GM12878 (cell line): ENCODE data around the gene SLC39A11. TPM values are rescaled to one million over a fixed set of nuclear protein-coding genes. Genes with fewer than 3 reads are reported as not detected.

ENCODE experiments used
- ATAC-seq: fragments of 200-7000 bp; cut with Tn5 transposase; 3 replicates; pipeline ENCODE4 v1.9.1; 2020; ENCODE audit warnings: mild to moderate bottlenecking, moderate library complexity
- BruUV-seq: library from RNA; stranded (reverse); fragments of 400-500 nt; replicated peaks from 2 replicates; lab custom pipeline; 2021; lab: Mats Ljungman, UMichigan
- CTCF ChIA-PET: fragments of 300-600 bp; sonication (Branson Sonifier 250); formaldehyde crosslinking; extraction: SDS; loops from one replicate; lab custom pipeline; 2021; ENCODE audit warnings: inconsistent platforms; lab: Yijun Ruan, JAX
- POLR2A ChIA-PET: fragments of 350-600 bp; formaldehyde crosslinking; extraction: SDS; loops from one replicate; lab custom pipeline; 2021; ENCODE audit warnings: inconsistent platforms; lab: Charles Lee
- RAD21 ChIA-PET: fragments of 300-600 bp; sonication (Branson Sonifier 250); formaldehyde crosslinking; loops from one replicate; lab custom pipeline; 2023; ENCODE audit warnings: antibody characterized with exemption; ENCODE audit not compliant: unreplicated experiment; lab: Charles Lee
- SMC1A ChIA-PET: fragments of 300-600 bp; sonication (Branson Sonifier 250); formaldehyde crosslinking; loops from one replicate; lab custom pipeline; 2023; ENCODE audit not compliant: unreplicated experiment, uncharacterized antibody; lab: Charles Lee
- DNase-seq: peaks from one replicate; pipeline ENCODE4 v3.0.0-alpha.2; 2011; ENCODE audit warnings: low read depth, low spot score
- FAIRE-seq: peaks from 3 replicates; lab custom pipeline; 2011; peaks lifted over from hg19 to GRCh38; lab: Jason Lieb, UNC
- H2AFZ ChIP-seq: 2 replicates; pipeline ENCODE4 v1.6.0; 2011; ENCODE audit warnings: low read depth, low read length, control low read depth; ENCODE audit not compliant: control insufficient read depth
- H3K27ac ChIP-seq: 2 replicates; pipeline ENCODE4 v1.5.1; 2011; ENCODE audit warnings: control low read depth; ENCODE audit not compliant: control insufficient read depth, insufficient read depth
- H3K27me3 ChIP-seq, 2 experiments: replicated peaks in 1 of 2; 2 replicates each; pipeline versions ENCODE4 v1.6.0 to v1.6.1; 2011; ENCODE audit warnings: low read length in 1 of 2; ENCODE audit not compliant: control insufficient read depth in 2 of 2, insufficient read depth in 2 of 2
- H3K36me3 ChIP-seq, 2 experiments: 2 replicates each; pipeline ENCODE4 v1.5.1; 2011; ENCODE audit warnings: low read length in 1 of 2; ENCODE audit not compliant: control insufficient read depth in 2 of 2, insufficient read depth in 2 of 2
- H3K4me1 ChIP-seq: 2 replicates; pipeline ENCODE4 v1.6.1; 2011; ENCODE audit warnings: mild to moderate bottlenecking, low read length, moderate library complexity, mixed read lengths; ENCODE audit not compliant: control insufficient read depth, insufficient read depth
- H3K4me2 ChIP-seq: 2 replicates; pipeline ENCODE4 v1.6.0; 2011; ENCODE audit warnings: control low read depth; ENCODE audit not compliant: control insufficient read depth, insufficient read depth
- H3K4me3 ChIP-seq: fragments of 200-600 bp; sonication (generic); 2 replicates; pipeline ENCODE4 v1.5.1; 2016
- H3K79me2 ChIP-seq: 2 replicates; pipeline ENCODE4 v1.6.0; 2011; ENCODE audit warnings: low read length; ENCODE audit not compliant: control insufficient read depth, insufficient read depth
- H3K9ac ChIP-seq: 2 replicates; pipeline ENCODE4 v1.8.0; 2011; ENCODE audit warnings: low read length, control low read depth, mixed read lengths; ENCODE audit not compliant: control insufficient read depth, insufficient read depth
- H3K9me3 ChIP-seq: replicated peaks from 3 replicates; pipeline ENCODE4 v1.5.1; 2011; ENCODE audit warnings: mild to moderate bottlenecking, low read length; ENCODE audit not compliant: control insufficient read depth, insufficient read depth
- H4K20me1 ChIP-seq: 2 replicates; pipeline ENCODE4 v1.6.0; 2011; ENCODE audit not compliant: control insufficient read depth, insufficient read depth
- CEBPB ChIP-seq, 2 experiments: fragments of 150-350 bp in 1 of 2; IDR thresholded peaks; 2 replicates each; pipeline ENCODE4 v1.6.1; 2012 to 2014; ENCODE audit warnings: low read depth in 2 of 2, low read length in 2 of 2, borderline replicate concordance in 1 of 2, inconsistent platforms in 1 of 2
- CHD1 ChIP-seq: IDR thresholded peaks from 2 replicates; pipeline ENCODE4 v1.6.1; 2012; ENCODE audit warnings: low read depth, low read length, improper control_type of control experiment
- ETV6 ChIP-seq, 2 experiments: fragments of 450-650 bp in 1 of 2; IDR thresholded peaks in 1 of 2; conservative IDR thresholded peaks in 1 of 2; 2 replicates each; pipeline ENCODE4 v1.6.1; 2014; ENCODE audit warnings: antibody characterized with exemption in 1 of 2, borderline replicate concordance in 1 of 2, low read depth in 1 of 2, mild to moderate bottlenecking in 1 of 2, moderate library complexity in 1 of 2
- HDGF ChIP-seq: fragments of 450-650 bp; IDR thresholded peaks from 2 replicates; pipeline ENCODE4 v1.6.1; 2016; ENCODE audit warnings: antibody characterized with exemption
- MEF2A ChIP-seq: IDR thresholded peaks from 2 replicates; pipeline ENCODE4 v1.6.1; 2011; ENCODE audit warnings: low read depth, mild to moderate bottlenecking, low read length, moderate library complexity; ENCODE audit not compliant: insufficient read depth
- NR2F1 ChIP-seq: fragments of 450-650 bp; conservative IDR thresholded peaks from 2 replicates; pipeline ENCODE4 v1.6.1; 2017; ENCODE audit warnings: mild to moderate bottlenecking
- PAX5 ChIP-seq: IDR thresholded peaks from 2 replicates; pipeline ENCODE4 v1.6.1; 2011; ENCODE audit warnings: low read depth, low read length, borderline replicate concordance
- SMC3 ChIP-seq: IDR thresholded peaks from 2 replicates; pipeline ENCODE4 v1.6.1; 2011; ENCODE audit warnings: low read length, improper control_type of control experiment, borderline replicate concordance
- SPI1 ChIP-seq: IDR thresholded peaks from 2 replicates; pipeline ENCODE4 v1.6.1; 2011; ENCODE audit warnings: low read depth, mild to moderate bottlenecking, low read length, moderate library complexity, borderline replicate concordance; ENCODE audit not compliant: insufficient read depth
- TBL1XR1 ChIP-seq: IDR thresholded peaks from 2 replicates; pipeline ENCODE4 v1.6.1; 2012; ENCODE audit warnings: low read depth, low read length, improper control_type of control experiment
- TCF3 ChIP-seq: IDR thresholded peaks from 2 replicates; pipeline ENCODE4 v1.6.1; 2012; ENCODE audit warnings: low read depth, mild to moderate bottlenecking, low read length, borderline replicate concordance; ENCODE audit not compliant: insufficient read depth
- WRNIP1 ChIP-seq: IDR thresholded peaks from 2 replicates; pipeline ENCODE4 v1.6.1; 2011; ENCODE audit warnings: low read depth, low read length, improper control_type of control experiment, borderline replicate concordance
- ZNF207 ChIP-seq: fragments of 450-650 bp; IDR thresholded peaks from 2 replicates; pipeline ENCODE4 v1.6.1; 2014; ENCODE audit warnings: antibody characterized with exemption, mild to moderate bottlenecking, borderline replicate concordance
- ZZZ3 ChIP-seq: IDR thresholded peaks from 2 replicates; pipeline ENCODE4 v1.6.1; 2011; ENCODE audit warnings: low read depth; ENCODE audit not compliant: control insufficient read depth, insufficient read length
- WGBS: methylation state at CpG from one replicate; pipeline ENCODE4 v1.1.6; 2016; ENCODE audit warnings: low lambda C conversion rate; ENCODE audit not compliant: insufficient replicate concordance, insufficient coverage; ENCODE audit errors: missing lambda C conversion rate; 5-methylcytosine and 5-hydroxymethylcytosine counted together
- in situ Hi-C: fragments of 300-500 bp; cut with MboI; formaldehyde crosslinking; loops from 9 replicates; pipeline ENCODE4 v1.14.3; 2018; ENCODE audit warnings: mixed read lengths
- intact Hi-C: fragments of 100-400 bp; cut with micrococcal nuclease; formaldehyde crosslinking; loops from one replicate; pipeline ENCODE4 v1.14.2; 2022; ENCODE audit not compliant: unreplicated experiment
- polyA plus RNA-seq, 11 experiments: library from polyadenylated mRNA; depleted of rRNA in 4 of 11; unstranded in 6 of 11; stranded (reverse) in 5 of 11; fragments of >200 nt; fragmentation: Nextera tagmentation in 4 of 11; fragmentation: Illumina TruSeq in 1 of 11; extraction: Ambion mirVana in 4 of 11; extraction: Trizol in 1 of 11; gene quantifications; 1 replicate in 1 of 11; 2 replicates in 10 of 11; pipeline versions ENCODE4 v1.2.1 to v1.2.3, GENCODE V29; 2011 to 2016; ENCODE audit warnings: inconsistent platforms in 2 of 11, missing spikeins in 2 of 11, low read depth in 1 of 11
- total RNA-seq, 4 experiments: library from RNA; depleted of rRNA in 3 of 4; stranded (reverse); fragments of >200 nt in 3 of 4; fragmentation: Illumina TruSeq in 1 of 4; extraction: Trizol in 1 of 4; gene quantifications; 2 replicates each; pipeline versions ENCODE4 v1.2.1 to v1.2.3, GENCODE V29; 2013 to 2021
- TF ChIP-seq, protein P1 (sequence below): fragments of 450-650 bp; IDR thresholded peaks from 2 replicates; pipeline ENCODE4 v1.6.1; 2016; ENCODE audit warnings: mild to moderate bottlenecking
- TF ChIP-seq, protein P2 (sequence below): IDR thresholded peaks from 2 replicates; pipeline ENCODE4 v1.6.1; 2012; ENCODE audit warnings: low read depth, low read length, improper control_type of control experiment
- TF ChIP-seq, protein P3 (sequence below): IDR thresholded peaks from 2 replicates; pipeline ENCODE4 v1.6.1; 2011; ENCODE audit warnings: borderline replicate concordance, low read depth, mild to moderate bottlenecking, moderate library complexity, low read length; ENCODE audit not compliant: insufficient read depth, poor library complexity, severe bottlenecking

The SLC39A11 gene
- total and polyA plus RNA-seq, 10 of the 15 experiments (the other 5 are each of a cell fraction or from before 2014, with no cell fraction given): 8.6 to 23.8 (median 14.0) TPM

DNA sequence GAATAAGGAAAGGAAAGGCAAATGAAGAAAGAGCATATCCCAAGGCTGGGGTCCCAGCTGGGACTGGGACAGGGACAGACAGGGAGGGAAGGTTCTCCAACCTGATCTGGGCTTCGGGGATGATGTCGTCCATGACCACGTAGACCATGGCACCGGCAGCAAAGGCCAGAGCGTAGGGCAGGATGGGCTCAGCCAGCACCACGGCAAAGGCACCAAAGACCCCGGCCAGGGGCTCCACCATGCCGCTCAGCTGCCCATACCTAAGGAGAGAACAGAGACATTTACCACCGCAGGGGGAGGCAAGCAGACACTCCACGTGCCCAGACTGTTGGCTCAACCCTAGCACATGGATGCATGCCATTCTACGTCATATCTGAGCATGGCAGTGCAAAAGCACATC lies 443.8 kb downstream of the SLC39A11 start (continued):
- TF ChIP-seq, protein P1, sequence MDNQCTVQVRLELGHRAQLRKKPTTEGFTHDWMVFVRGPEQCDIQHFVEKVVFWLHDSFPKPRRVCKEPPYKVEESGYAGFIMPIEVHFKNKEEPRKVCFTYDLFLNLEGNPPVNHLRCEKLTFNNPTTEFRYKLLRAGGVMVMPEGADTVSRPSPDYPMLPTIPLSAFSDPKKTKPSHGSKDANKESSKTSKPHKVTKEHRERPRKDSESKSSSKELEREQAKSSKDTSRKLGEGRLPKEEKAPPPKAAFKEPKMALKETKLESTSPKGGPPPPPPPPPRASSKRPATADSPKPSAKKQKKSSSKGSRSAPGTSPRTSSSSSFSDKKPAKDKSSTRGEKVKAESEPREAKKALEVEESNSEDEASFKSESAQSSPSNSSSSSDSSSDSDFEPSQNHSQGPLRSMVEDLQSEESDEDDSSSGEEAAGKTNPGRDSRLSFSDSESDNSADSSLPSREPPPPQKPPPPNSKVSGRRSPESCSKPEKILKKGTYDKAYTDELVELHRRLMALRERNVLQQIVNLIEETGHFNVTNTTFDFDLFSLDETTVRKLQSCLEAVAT: no peak
- TF ChIP-seq ZZZ3: no peak
- no peak for TF ChIP-seq SPI1

DNA sequence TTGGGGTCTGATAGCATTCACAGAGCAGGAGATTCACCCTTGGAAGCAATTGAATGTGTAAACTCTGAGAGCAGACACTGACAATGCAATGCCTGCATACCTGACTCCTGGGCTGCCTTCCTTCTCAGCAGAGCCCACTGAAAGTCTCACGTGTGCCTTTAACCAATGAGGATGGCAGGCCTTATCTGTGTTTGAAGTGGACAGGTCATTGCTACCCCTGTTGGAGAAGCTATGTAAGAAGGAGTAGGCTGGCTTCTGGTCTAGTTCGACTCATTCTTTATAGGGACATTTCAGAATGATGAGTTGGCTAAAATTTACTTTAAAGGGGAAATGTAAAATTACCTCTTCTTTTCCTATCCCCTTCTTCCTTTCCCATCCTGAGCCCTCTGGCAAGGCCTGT lies 446.3 kb downstream of the SLC39A11 start:
- Histone ChIP-seq H3K9ac (no peak overlapping the region), H2AFZ (no peak overlapping the region), H3K9me3 (no peaks in the 10 kb centered on the region), H3K4me1 (no peaks in the 10 kb centered on the region), H4K20me1 (no peaks in the 10 kb centered on the region), H3K4me3 (no peak overlapping the region), H3K79me2 (no peaks in the 10 kb centered on the region), H3K4me2 (no peak overlapping the region), H3K36me3 (no peaks in the 10 kb centered on the region; a peak in 1 of 4 replicates)
- in situ Hi-C loops (no loop called here), intact Hi-C loops (no loop called here)
- FAIRE-seq (no peak), ATAC-seq (no peak)
- ChIA-PET CTCF (interaction anchor here (0.5 to 2.2 kb wide), 3 partner anchors 87 to 897 kb away, joined by 3 to 9 read pairs (median 8); no protein-coding TSS in a partner anchor), RAD21 (interaction anchor here (2.0 kb wide), 1 partner anchor 81 kb away, joined by 4 read pairs; no protein-coding TSS in a partner anchor)
- TF ChIP-seq CEBPB (IDR thresholded peaks at IDR 0.05; ENCODE audit: borderline replicate concordance in 1 of 2, low read depth in 2 of 2, low read length in 2 of 2) (no peak), CHD1 (no peak), ZNF207 (no peak), MEF2A (no peak), TBL1XR1 (no peak), PAX5 (no peak), ETV6 (conservative IDR thresholded peaks at IDR 0.05 in 1 of 2, IDR thresholded peaks at IDR 0.05 in 1 of 2; ENCODE audit: borderline replicate concordance in 1 of 2, low read depth in 1 of 2) (no peak), SMC3 (no peak), HDGF (no peak), WRNIP1 (no peak), NR2F1 (no peak), TCF3 (no peak)
- TF ChIP-seq, protein P2, sequence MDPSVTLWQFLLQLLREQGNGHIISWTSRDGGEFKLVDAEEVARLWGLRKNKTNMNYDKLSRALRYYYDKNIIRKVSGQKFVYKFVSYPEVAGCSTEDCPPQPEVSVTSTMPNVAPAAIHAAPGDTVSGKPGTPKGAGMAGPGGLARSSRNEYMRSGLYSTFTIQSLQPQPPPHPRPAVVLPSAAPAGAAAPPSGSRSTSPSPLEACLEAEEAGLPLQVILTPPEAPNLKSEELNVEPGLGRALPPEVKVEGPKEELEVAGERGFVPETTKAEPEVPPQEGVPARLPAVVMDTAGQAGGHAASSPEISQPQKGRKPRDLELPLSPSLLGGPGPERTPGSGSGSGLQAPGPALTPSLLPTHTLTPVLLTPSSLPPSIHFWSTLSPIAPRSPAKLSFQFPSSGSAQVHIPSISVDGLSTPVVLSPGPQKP: no peak
- TF ChIP-seq, protein P3, sequence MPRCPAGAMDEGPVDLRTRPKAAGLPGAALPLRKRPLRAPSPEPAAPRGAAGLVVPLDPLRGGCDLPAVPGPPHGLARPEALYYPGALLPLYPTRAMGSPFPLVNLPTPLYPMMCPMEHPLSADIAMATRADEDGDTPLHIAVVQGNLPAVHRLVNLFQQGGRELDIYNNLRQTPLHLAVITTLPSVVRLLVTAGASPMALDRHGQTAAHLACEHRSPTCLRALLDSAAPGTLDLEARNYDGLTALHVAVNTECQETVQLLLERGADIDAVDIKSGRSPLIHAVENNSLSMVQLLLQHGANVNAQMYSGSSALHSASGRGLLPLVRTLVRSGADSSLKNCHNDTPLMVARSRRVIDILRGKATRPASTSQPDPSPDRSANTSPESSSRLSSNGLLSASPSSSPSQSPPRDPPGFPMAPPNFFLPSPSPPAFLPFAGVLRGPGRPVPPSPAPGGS: no peak
- TF ChIP-seq, all 136 proteins: peak for 0
- WGBS: 90% methylated on average over 2 of the region's 2 CpGs
- ChIA-PET POLR2A (no interaction called here), SMC1A (interaction anchor here (1.4 to 1.5 kb wide), 2 partner anchors 13 to 81 kb away, joined by 3 to 5 read pairs; no protein-coding TSS in a partner anchor)
- no peak for DNase-seq
- TSS peak; percentile 68 for BruUV-seq
- Histone ChIP-seq H3K27me3 (no peaks in the 10 kb centered on the region), H3K27ac (no peak overlapping the region)
